ENCODE data around the gene ESRP2. TPM values are rescaled to one million over a fixed set of nuclear protein-coding genes. Genes with fewer than 3 reads are reported as not detected.

The ESRP2 gene
- total RNA-seq, 3 donors from 2014 or later, result 0.80 to 58.0 (median 26.5) TPM

GRCh38 chr16:68179855-68180254, 56.1 kb downstream of the ESRP2 start:
- Histone ChIP-seq H3K27me3 (no peaks in the 10 kb centered on the region), H3K27ac (no peak overlapping the region), H3K4me3 (no peak overlapping the region), H3K36me3 (no peaks in the 10 kb centered on the region), H3K4me1 (no peaks in the 10 kb centered on the region), H3K9me3 (no peaks in the 10 kb centered on the region)
- TF ChIP-seq CTCF (IDR thresholded peaks at IDR 0.05) (no peak), POLR2A (IDR thresholded peaks at IDR 0.05) (no peak), POLR2AphosphoS5 (IDR thresholded peaks at IDR 0.05) (no peak)
- DNase-seq (ENCODE audit: low spot score in 2 of 2), result no peak
- intact Hi-C loops (cut with DNase I; ENCODE audit: low total_unique reads), result no loop called here

- H3K36me3 ChIP-seq, result no peaks in the 10 kb centered on the region
- no peak overlapping the region for H3K27ac ChIP-seq
- H3K9me3 ChIP-seq, result no peaks in the 10 kb centered on the region
- intact Hi-C loops (cut with DNase I; ENCODE audit: low total_unique reads), result no loop called here
- TF ChIP-seq POLR2AphosphoS5 (IDR thresholded peaks at IDR 0.05) (no peak), POLR2A (IDR thresholded peaks at IDR 0.05) (no peak)
- H3K4me1 ChIP-seq, result no peaks in the 10 kb centered on the region
- H3K27me3 ChIP-seq, result no peaks in the 10 kb centered on the region
- H3K4me3 ChIP-seq, result no peak overlapping the region
- no peak for DNase-seq (ENCODE audit: low spot score in 2 of 2)
Measured at GRCh38 chr16:68179196-68179795, 56.6 kb downstream of the ESRP2 start.

Other genes starting within 250 kb of the ESRP2 start
- gene DPEP2, start 236.6 kb downstream of the ESRP2 start, total RNA-seq, result 1 to 10 TPM; 1.3 to 7.7 (median 2.5) TPM
- not detected for gene DPEP2NB, start 220.2 kb downstream of the ESRP2 start, total RNA-seq
- 1 to 10 TPM; 7.2 to 7.5 (median 7.5) TPM for gene DDX28, start 212.9 kb downstream of the ESRP2 start, total RNA-seq
- gene DUS2, start 212.8 kb downstream of the ESRP2 start, total RNA-seq, result 10 to 100 TPM in 1 of 3 donors, 1 to 10 TPM in 2; 6.9 to 10.5 (median 7.7) TPM
- gene NFATC3, start 150.8 kb downstream of the ESRP2 start, total RNA-seq, result 10 to 100 TPM; 52.0 to 64.2 (median 60.6) TPM
- 10 to 100 TPM; 15.4 to 34.7 (median 19.8) TPM for gene PLA2G15, start 9.2 kb upstream of the ESRP2 start, total RNA-seq
- gene SLC7A6, start 28.4 kb upstream of the ESRP2 start, total RNA-seq, result 100 to 1,000 TPM in 1 of 3 donors, 10 to 100 TPM in 2; 43.2 to 284 (median 65.2) TPM
- 10 to 100 TPM; 16.4 to 18.6 (median 16.5) TPM for gene SLC7A6OS, start 74.8 kb upstream of the ESRP2 start, total RNA-seq
- 10 to 100 TPM; 38.4 to 53.4 (median 41.0) TPM for gene PRMT7, start 74.9 kb upstream of the ESRP2 start, total RNA-seq
- 10 to 100 TPM in 1 of 3 donors, 1 to 10 TPM in 1, under 1 TPM in 1; under 0.01 to 15.4 (median 2.9) TPM for gene SMPD3, start 212.4 kb upstream of the ESRP2 start, total RNA-seq